Effector memory CD4-positive, alpha-beta T cell (primary cell): Measurements from ENCODE around the gene CYP2C9.
"Not testable (repeated sequence)": the region's sequence is repeated elsewhere in the genome, so short reads cannot be mapped to it uniquely, and the experiment has no call there.

ENCODE experiments used
- DNase-seq, 3 donors: peaks; one replicate each; pipeline ENCODE4 v3.0.0-alpha.2; 2020
- H3K27ac ChIP-seq: 2 replicates; pipeline ENCODE4 v1.7.0; 2013; ENCODE audit warnings: mild to moderate bottlenecking, low read length, moderate library complexity; ENCODE audit not compliant: insufficient read depth, poor library complexity, severe bottlenecking
- H3K27me3 ChIP-seq: replicated peaks from 2 replicates; pipeline ENCODE4 v1.7.0; 2013; ENCODE audit warnings: mild to moderate bottlenecking, low read length; ENCODE audit not compliant: insufficient read depth, control insufficient read depth, poor library complexity, severe bottlenecking
- H3K36me3 ChIP-seq: 2 replicates; pipeline ENCODE4 v1.7.0; 2013; ENCODE audit warnings: mild to moderate bottlenecking, low read length, moderate library complexity; ENCODE audit not compliant: control insufficient read depth, insufficient read depth
- H3K4me1 ChIP-seq: 2 replicates; pipeline ENCODE4 v1.7.0; 2013; ENCODE audit warnings: low read length, mild to moderate bottlenecking; ENCODE audit not compliant: control insufficient read depth, insufficient read depth, poor library complexity, severe bottlenecking
- H3K4me3 ChIP-seq: 2 replicates; pipeline ENCODE4 v1.7.0; 2013; ENCODE audit warnings: low read length, low read depth, mild to moderate bottlenecking; ENCODE audit not compliant: insufficient read depth, poor library complexity, severe bottlenecking
- H3K9me3 ChIP-seq: 2 replicates; pipeline ENCODE4 v1.7.0; 2013; ENCODE audit warnings: mild to moderate bottlenecking, low read length, moderate library complexity; ENCODE audit not compliant: control insufficient read depth
- total RNA-seq, 3 donors: gene quantifications; one replicate each; lab custom pipeline; 2026; lab: John Stamatoyannopoulos, UW

The CYP2C9 gene
- 0 reads per million in 3 donors for total RNA-seq

DNA sequence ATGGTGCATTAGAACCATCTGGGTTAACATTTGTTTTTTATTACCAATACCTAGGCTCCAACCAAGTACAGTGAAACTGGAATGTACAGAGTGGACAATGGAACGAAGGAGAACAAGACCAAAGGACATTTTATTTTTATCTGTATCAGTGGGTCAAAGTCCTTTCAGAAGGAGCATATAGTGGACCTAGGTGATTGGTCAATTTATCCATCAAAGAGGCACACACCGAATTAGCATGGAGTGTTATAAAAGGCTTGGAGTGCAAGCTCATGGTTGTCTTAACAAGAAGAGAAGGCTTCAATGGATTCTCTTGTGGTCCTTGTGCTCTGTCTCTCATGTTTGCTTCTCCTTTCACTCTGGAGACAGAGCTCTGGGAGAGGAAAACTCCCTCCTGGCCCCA is at the start of gene CYP2C9:
Gene CYP2C9, plus strand, starts transcription at position 276 of the 400 bp plus-strand sequence. Its CDS starts 25 bp downstream, at position 301.
- H3K36me3 ChIP-seq, result no peaks in the 10 kb centered on the region
- DNase-seq, result no peak
- H3K27me3 ChIP-seq, result no peaks in the 10 kb centered on the region
- no peak within 1 kb of the TSS for H3K4me3 ChIP-seq
- peaks cover 3% of the 10 kb centered on the region for H3K9me3 ChIP-seq
- no peak within 1 kb of the TSS for H3K27ac ChIP-seq
- no peaks in the 10 kb centered on the region for H3K4me1 ChIP-seq

DNA sequence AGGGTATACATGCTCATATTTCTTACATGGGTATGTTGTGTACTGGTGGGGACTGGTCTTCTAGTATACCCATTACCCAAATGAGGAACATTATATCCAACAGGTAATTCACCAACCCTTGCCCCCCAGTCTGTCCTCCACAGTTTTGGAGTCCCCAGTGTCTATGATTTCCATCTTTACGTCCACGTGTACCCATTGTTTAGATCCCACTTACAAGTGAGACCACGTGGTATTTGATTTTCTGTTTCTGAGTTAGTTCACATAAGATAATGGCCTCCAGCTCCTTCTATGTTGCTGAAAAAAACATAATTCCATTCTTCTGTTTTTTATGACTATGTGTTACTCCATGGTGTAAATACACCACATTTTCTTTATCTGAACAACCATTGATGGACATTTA is 49.3 kb upstream of the CYP2C9 start:
- Histone ChIP-seq H3K9me3 (no peaks in the 10 kb centered on the region), H3K27ac (no peak overlapping the region), H3K4me1 (no peaks in the 10 kb centered on the region), H3K27me3 (no peaks in the 10 kb centered on the region), H3K36me3 (no peaks in the 10 kb centered on the region), H3K4me3 (no peak overlapping the region)
- no peak for DNase-seq

- no peaks in the 10 kb centered on the region for H3K9me3 ChIP-seq
Measured at GRCh38 chr10:94890264-94891022, 48.0 kb upstream of the CYP2C9 start.

DNA sequence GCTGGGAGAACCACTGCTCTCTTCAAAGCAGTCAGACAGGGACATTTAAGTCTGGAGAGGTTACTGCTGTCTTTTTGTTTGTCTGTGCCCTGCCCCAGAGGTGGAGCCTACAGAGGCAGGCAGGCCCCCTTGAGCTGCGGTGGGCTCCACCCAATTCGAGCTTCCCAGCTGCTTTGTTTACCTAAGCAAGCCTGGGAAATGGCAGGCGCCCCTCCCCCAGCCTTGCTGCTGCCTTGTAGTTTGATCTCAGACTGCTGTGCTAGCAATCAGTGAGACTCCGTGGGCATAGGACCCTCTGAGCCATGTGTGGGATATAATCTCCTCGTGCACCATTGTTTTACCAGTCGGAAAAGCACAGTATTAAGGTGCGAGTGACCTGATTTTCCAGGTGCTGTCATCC is 40.0 kb upstream of the CYP2C9 start:
- not testable (repeated sequence) for DNase-seq, H3K36me3 ChIP-seq, H3K27ac ChIP-seq, H3K9me3 ChIP-seq, H3K4me3 ChIP-seq, H3K27me3 ChIP-seq, H3K4me1 ChIP-seq

More at GRCh38 chr10:94890264-94891022, 48.0 kb upstream of the CYP2C9 start:
- Histone ChIP-seq H3K4me1 (no peaks in the 10 kb centered on the region), H3K4me3 (no peak overlapping the region), H3K36me3 (no peaks in the 10 kb centered on the region), H3K27ac (no peak overlapping the region), H3K27me3 (no peaks in the 10 kb centered on the region)
- DNase-seq, result no peak

GRCh38 chr10:94902080-94902479 is 36.4 kb upstream of the CYP2C9 start:
- Histone ChIP-seq H3K4me3 (no peak overlapping the region), H3K9me3 (no peaks in the 10 kb centered on the region), H3K27ac (no peak overlapping the region), H3K27me3 (no peaks in the 10 kb centered on the region), H3K4me1 (no peaks in the 10 kb centered on the region), H3K36me3 (no peaks in the 10 kb centered on the region)
- no peak for DNase-seq

- Histone ChIP-seq H3K4me3 (no peak overlapping the region), H3K27ac (no peak overlapping the region)
Measured at GRCh38 chr10:94902570-94902969, 35.9 kb upstream of the CYP2C9 start.

DNA sequence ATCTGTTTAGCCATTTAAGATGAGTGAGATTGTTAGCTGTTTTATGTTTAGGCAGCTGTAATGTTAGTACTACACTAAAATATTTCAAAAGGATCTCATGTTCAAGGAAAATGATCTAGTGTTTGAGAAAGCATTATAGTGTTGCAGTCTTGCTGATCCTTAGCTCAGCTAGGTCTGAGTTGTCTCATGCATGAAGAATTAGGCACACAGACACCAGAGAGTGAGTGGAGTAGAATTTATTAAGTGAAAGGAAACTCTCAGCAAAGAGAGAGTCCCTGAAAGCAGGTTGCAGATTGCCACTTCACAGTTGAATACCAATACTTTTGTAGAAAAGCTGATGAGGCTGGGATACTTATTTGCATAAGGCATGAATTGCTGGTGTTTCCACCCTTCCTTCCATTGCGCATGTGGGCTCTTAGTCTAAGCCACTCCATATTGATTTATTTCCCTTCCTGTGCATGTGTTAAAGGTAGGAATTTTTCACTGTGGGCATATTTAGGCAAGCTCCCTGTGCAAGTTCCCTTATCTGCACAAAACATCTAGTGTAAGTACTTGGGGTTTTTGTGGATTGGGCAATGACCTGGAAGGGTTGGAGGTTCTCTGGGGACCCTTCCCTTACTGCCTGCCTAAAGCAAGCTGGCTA is 33.8 kb upstream of the CYP2C9 start:
- H3K27ac ChIP-seq, H3K36me3 ChIP-seq, H3K27me3 ChIP-seq, H3K4me3 ChIP-seq, DNase-seq, H3K9me3 ChIP-seq, H3K4me1 ChIP-seq: not testable (repeated sequence)

More at GRCh38 chr10:94902570-94902969, 35.9 kb upstream of the CYP2C9 start:
- Histone ChIP-seq H3K27me3 (no peaks in the 10 kb centered on the region), H3K9me3 (no peaks in the 10 kb centered on the region), H3K36me3 (no peaks in the 10 kb centered on the region), H3K4me1 (no peaks in the 10 kb centered on the region)
- no peak for DNase-seq

- DNase-seq, result no peak
- H3K27ac ChIP-seq, result no peak overlapping the region
- H3K4me3 ChIP-seq, result no peak overlapping the region
- no peaks in the 10 kb centered on the region for H3K27me3 ChIP-seq
- H3K9me3 ChIP-seq, result no peaks in the 10 kb centered on the region
- H3K36me3 ChIP-seq, result no peaks in the 10 kb centered on the region
- no peaks in the 10 kb centered on the region for H3K4me1 ChIP-seq
Measured at GRCh38 chr10:94916423-94916822, 22.0 kb upstream of the CYP2C9 start.

DNA sequence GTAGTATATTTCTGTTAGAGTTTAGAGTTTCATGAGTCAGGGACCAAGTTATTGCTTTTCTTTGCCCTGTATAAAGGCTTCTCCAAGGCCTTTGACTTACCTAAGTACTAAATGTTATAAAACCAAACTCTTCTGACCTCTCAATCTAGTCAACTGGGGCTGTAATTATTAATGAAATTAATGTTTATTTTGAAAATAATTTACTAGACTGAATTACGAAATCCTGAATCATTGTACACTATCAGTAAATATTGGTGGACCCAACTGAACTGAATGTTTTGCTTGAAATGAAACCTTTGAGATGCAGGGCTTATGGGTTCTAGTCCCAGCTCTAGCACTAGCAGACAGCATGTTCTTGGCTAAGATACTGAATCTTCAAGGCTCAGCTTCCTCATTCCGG is 1.7 kb upstream of the CYP2C9 start:
- H3K36me3 ChIP-seq, result no peaks in the 10 kb centered on the region
- no peak overlapping the region for H3K27ac ChIP-seq
- H3K27me3 ChIP-seq, result no peaks in the 10 kb centered on the region
- H3K4me1 ChIP-seq, result no peaks in the 10 kb centered on the region
- DNase-seq, result no peak
- no peaks in the 10 kb centered on the region for H3K9me3 ChIP-seq
- H3K4me3 ChIP-seq, result no peak overlapping the region

DNA sequence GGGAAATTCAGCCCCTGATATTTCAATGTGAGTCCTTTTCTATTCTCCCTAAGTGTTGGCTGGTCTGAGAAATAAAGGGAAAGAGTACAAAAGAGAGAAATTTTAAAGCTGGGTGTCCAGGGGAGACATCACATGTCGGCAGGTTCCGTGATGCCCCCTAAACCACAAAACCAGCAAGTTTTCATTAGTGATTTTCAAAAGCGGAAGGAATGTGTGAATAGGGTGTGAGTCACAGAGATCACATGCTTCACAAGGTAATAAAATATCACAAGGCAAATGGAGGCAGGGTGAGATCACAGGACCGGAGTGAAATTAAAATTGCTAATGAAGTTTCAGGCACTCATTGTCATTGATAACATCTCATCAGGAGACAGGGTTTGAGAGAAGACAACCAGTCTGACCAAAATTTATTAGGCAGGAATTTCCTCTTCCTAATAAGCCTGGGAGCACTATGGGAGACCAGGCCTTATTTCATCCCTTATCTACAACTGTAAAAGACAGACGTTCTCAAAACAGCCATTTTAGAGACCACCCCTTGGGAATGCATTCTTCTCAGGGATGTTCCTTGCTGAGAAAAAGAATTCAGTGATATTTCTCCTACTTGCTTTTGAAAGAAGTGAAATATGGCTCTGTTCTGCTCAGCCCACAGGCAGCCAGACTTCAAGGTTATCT is 5.1 kb downstream of the CYP2C9 start:
- not testable (repeated sequence) for H3K36me3 ChIP-seq, H3K4me1 ChIP-seq, DNase-seq, H3K27ac ChIP-seq, H3K27me3 ChIP-seq, H3K9me3 ChIP-seq, H3K4me3 ChIP-seq
